GM18508 (cell line): Measurements from ENCODE around the gene RADIL.

ENCODE experiments used
- ATAC-seq: cut with Tn5 transposase; IDR thresholded peaks from one replicate; pipeline ENCODE4 v1.9.1; 2021; ENCODE audit warnings: moderate number of reproducible peaks; ENCODE audit not compliant: insufficient read depth, unreplicated experiment

Gene RADIL

GRCh38 chr7:4764402-4765007 lies 119.0 kb downstream of the RADIL start:
- ATAC-seq, result no peak

GRCh38 chr7:4763794-4764185 lies 119.7 kb downstream of the RADIL start:
- ATAC-seq, result no peak

GRCh38 chr7:4763091-4763793 lies 120.3 kb downstream of the RADIL start:
- no peak for ATAC-seq

- no peak for ATAC-seq
Measured at GRCh38 chr7:4762121-4763055, 121.1 kb downstream of the RADIL start.

GRCh38 chr7:4760952-4761351 lies 122.6 kb downstream of the RADIL start:
- ATAC-seq, result no peak

- ATAC-seq, result no peak
Measured at GRCh38 chr7:4759211-4759610, 124.3 kb downstream of the RADIL start.

- ATAC-seq, result no peak
Measured at GRCh38 chr7:4758791-4759190, 124.7 kb downstream of the RADIL start.

GRCh38 chr7:4758111-4758510 lies 125.4 kb downstream of the RADIL start:
- no peak for ATAC-seq

- ATAC-seq, result no peak
Measured at GRCh38 chr7:4755045-4755444, 128.5 kb downstream of the RADIL start.

- no peak for ATAC-seq
Measured at GRCh38 chr7:4754433-4755010, 129.0 kb downstream of the RADIL start.

GRCh38 chr7:4753598-4754432 lies 129.7 kb downstream of the RADIL start:
- ATAC-seq, result no peak

GRCh38 chr7:4751398-4751947 lies 132.0 kb downstream of the RADIL start:
- ATAC-seq, result no peak

GRCh38 chr7:4749798-4750197 lies 133.7 kb downstream of the RADIL start:
- no peak for ATAC-seq

- ATAC-seq, result no peak
Measured at GRCh38 chr7:4749363-4749762, 134.2 kb downstream of the RADIL start.
